Inflammatory macrophage treated with lipopolysaccharide for 4 hours (primary cell): ENCODE results near the gene VPS4A.
"Not testable (repeated sequence)": the region's sequence is repeated elsewhere in the genome, so short reads cannot be mapped to it uniquely, and the experiment has no call there.

Source experiments
- DNase-seq: peaks from one replicate; pipeline ENCODE4 v3.0.0-alpha.2; 2020

VPS4A gene

GRCh38 chr16:69328854-69329316 is 17.7 kb downstream of the VPS4A start:
- no peak for DNase-seq

- DNase-seq = no peak
These were observed 18.5 kb downstream of the VPS4A start for GRCh38 chr16:69329369-69330285.

GRCh38 chr16:69330286-69331109 is 19.3 kb downstream of the VPS4A start, which contains the start of gene PDF:
Gene PDF, minus strand, starts transcription at chr16:69330588. Its CDS starts 18 bp downstream, at chr16:69330570.
- peak; percentile 91 for DNase-seq

GRCh38 chr16:69334696-69335095 is 23.5 kb downstream of the VPS4A start:
- DNase-seq = no peak

- DNase-seq = no peak
These were observed 27.6 kb downstream of the VPS4A start for GRCh38 chr16:69338557-69339288.

GRCh38 chr16:69339289-69340094 is 28.3 kb downstream of the VPS4A start, which contains the start of the genes COG8 and NIP7:
Gene COG8, minus strand, starts transcription at chr16:69339564. Its CDS starts 12 bp downstream, at chr16:69339552.
Gene NIP7, plus strand, starts transcription at chr16:69339772. Its CDS starts 58 bp downstream, at chr16:69339830.
- DNase-seq = peak; percentile 99

- DNase-seq = no peak
These were observed 29.0 kb downstream of the VPS4A start for GRCh38 chr16:69340095-69340644.

GRCh38 chr16:69344171-69344570 is 33.0 kb downstream of the VPS4A start:
- no peak for DNase-seq

GRCh38 chr16:69345923-69346322 is 34.8 kb downstream of the VPS4A start:
- DNase-seq = peak; percentile 83

GRCh38 chr16:69346683-69347082 is 35.5 kb downstream of the VPS4A start:
- no peak for DNase-seq

GRCh38 chr16:69348222-69348621 is 37.1 kb downstream of the VPS4A start:
- DNase-seq = no peak

- no peak for DNase-seq
These were observed 38.4 kb downstream of the VPS4A start for GRCh38 chr16:69349536-69349935.

- no peak for DNase-seq
These were observed 39.5 kb downstream of the VPS4A start for GRCh38 chr16:69350536-69351133.

- DNase-seq = no peak
These were observed 40.3 kb downstream of the VPS4A start, which contains the start of gene TMED6 for GRCh38 chr16:69351309-69352027. Gene TMED6, minus strand, starts transcription at chr16:69351786. Its CDS starts 33 bp downstream, at chr16:69351753.

- DNase-seq = not testable (repeated sequence)
These were observed 48.9 kb downstream of the VPS4A start for GRCh38 chr16:69360070-69360469.

- DNase-seq = no peak
These were observed 52.1 kb downstream of the VPS4A start for GRCh38 chr16:69363281-69363717.

GRCh38 chr16:69364088-69364487 is 52.9 kb downstream of the VPS4A start:
- DNase-seq = no peak

GRCh38 chr16:69365901-69366300 is 54.8 kb downstream of the VPS4A start:
- no peak for DNase-seq

GRCh38 chr16:69366431-69366830 is 55.3 kb downstream of the VPS4A start:
- no peak for DNase-seq

- DNase-seq = no peak
These were observed 56.8 kb downstream of the VPS4A start for GRCh38 chr16:69367980-69368379.
